SK-N-SH (cell line): ENCODE results near the gene BTBD16. TPM values are rescaled to one million over a fixed set of nuclear protein-coding genes. Genes with fewer than 3 reads are reported as not detected.

Source experiments
- CTCF ChIA-PET: fragments of 300-600, 350-600 bp; formaldehyde crosslinking; extraction: SDS; loops from one replicate; lab custom pipeline; 2021; lab: Yijun Ruan, JAX
- POLR2A ChIA-PET: fragments of 350-600 bp; sonication (Branson Sonifier 250); formaldehyde crosslinking; extraction: SDS; loops from one replicate; lab custom pipeline; 2020; ENCODE audit warnings: antibody characterized with exemption, inconsistent platforms; lab: Yijun Ruan, JAX
- DNase-seq: peaks from one replicate; pipeline ENCODE4 v3.0.0; 2012
- H2AFZ ChIP-seq: fragments of 200-600 bp; sonication (generic); 2 replicates; pipeline ENCODE4 v1.8.1; 2016; ENCODE audit warnings: antibody characterized with exemption, mild to moderate bottlenecking, low read depth
- H3F3A ChIP-seq: fragments of 200-600 bp; sonication (generic); replicated peaks from 2 replicates; pipeline ENCODE3; 2016; ENCODE audit warnings: antibody characterized with exemption, mild to moderate bottlenecking; ENCODE audit not compliant: insufficient read depth
- H3K27ac ChIP-seq, 2 experiments: fragments of 200-500 bp in 1 of 2; fragments of 200-600 bp in 1 of 2; sonication (Bioruptor generic) in 1 of 2; sonication (generic), shearing (Covaris generic) in 1 of 2; 2 replicates each; pipeline versions ENCODE4 v1.5.1 to v1.6.1; 2014 to 2016; ENCODE audit warnings: low read depth in 2 of 2, inconsistent platforms in 1 of 2, low read length in 1 of 2, mild to moderate bottlenecking in 1 of 2, mixed read lengths in 1 of 2
- H3K27me3 ChIP-seq: fragments of 200-600 bp; sonication (generic), shearing (Covaris generic); 2 replicates; pipeline ENCODE4 v1.6.1; 2016; ENCODE audit warnings: mixed run types; ENCODE audit not compliant: insufficient read depth
- H3K36me3 ChIP-seq, 2 experiments: fragments of 200-500 bp in 1 of 2; fragments of 200-600 bp in 1 of 2; sonication (Bioruptor generic) in 1 of 2; sonication (generic) in 1 of 2; replicated peaks in 1 of 2; 2 replicates each; pipeline versions ENCODE3 to v1.5.1; 2014 to 2016; ENCODE audit warnings: low read length in 1 of 2, mild to moderate bottlenecking in 1 of 2; ENCODE audit not compliant: insufficient read depth in 2 of 2, control insufficient read depth in 1 of 2
- H3K4me1 ChIP-seq, 2 experiments: fragments of 200-500 bp in 1 of 2; fragments of 200-600 bp in 1 of 2; sonication (Bioruptor generic) in 1 of 2; sonication (generic), shearing (Covaris generic) in 1 of 2; 2 replicates each; pipeline versions ENCODE4 v1.5.1 to v1.6.1; 2014 to 2016; ENCODE audit warnings: low read depth in 1 of 2, low read length in 1 of 2, mixed run types in 1 of 2; ENCODE audit not compliant: insufficient read depth in 2 of 2, control insufficient read depth in 1 of 2
- H3K4me2 ChIP-seq: fragments of 200-600 bp; sonication (generic), shearing (Covaris generic); 2 replicates; pipeline ENCODE4 v1.6.1; 2017; ENCODE audit warnings: mixed run types
- H3K4me3 ChIP-seq, 2 experiments: fragments of 200-500 bp in 1 of 2; fragments of 200-600 bp in 1 of 2; sonication (Bioruptor generic) in 1 of 2; sonication (generic), shearing (Covaris generic) in 1 of 2; 2 replicates each; pipeline versions ENCODE4 v1.5.1 to v1.8.1; 2014 to 2016; ENCODE audit warnings: low read depth in 2 of 2, inconsistent platforms in 1 of 2, low read length in 1 of 2, mild to moderate bottlenecking in 1 of 2, mixed read lengths in 1 of 2, moderate library complexity in 1 of 2
- H3K79me2 ChIP-seq: fragments of 200-600 bp; sonication (generic); 2 replicates; pipeline ENCODE4 v1.8.1; 2017; ENCODE audit warnings: mild to moderate bottlenecking; ENCODE audit not compliant: insufficient read depth
- H3K9ac ChIP-seq: fragments of 200-600 bp; sonication (generic); 2 replicates; pipeline ENCODE4 v1.6.1; 2017; ENCODE audit warnings: mixed run types
- H3K9me2 ChIP-seq: fragments of 200-600 bp; sonication (generic); 2 replicates; pipeline ENCODE4 v1.6.1; 2017; ENCODE audit warnings: mixed run types
- H3K9me3 ChIP-seq: fragments of 200-600 bp; sonication (generic); 2 replicates; pipeline ENCODE4 v1.6.1; 2017; ENCODE audit warnings: mixed run types, mild to moderate bottlenecking, moderate library complexity
- H4K20me1 ChIP-seq: fragments of 200-600 bp; sonication (generic); 2 replicates; pipeline ENCODE4 v1.6.1; 2017; ENCODE audit warnings: mild to moderate bottlenecking, mixed run types; ENCODE audit not compliant: insufficient read depth
- CHD2 ChIP-seq: fragments of 150-350 bp; IDR thresholded peaks from 2 replicates; pipeline ENCODE4 v1.6.1; 2018; ENCODE audit warnings: low read length; ENCODE audit not compliant: partially characterized antibody
- CTCF ChIP-seq: fragments of 200-600 bp; sonication (generic); IDR thresholded peaks from 2 replicates; pipeline ENCODE4 v1.6.1; 2017; ENCODE audit warnings: antibody characterized with exemption, mild to moderate bottlenecking, moderate library complexity
- FOSL2 ChIP-seq: IDR thresholded peaks from 2 replicates; pipeline ENCODE4 v1.4.0; 2012; ENCODE audit warnings: low read depth, mild to moderate bottlenecking, moderate library complexity, borderline replicate concordance
- FOXJ3 ChIP-seq: sonication (generic); formaldehyde crosslinking; IDR thresholded peaks from 2 replicates; pipeline ENCODE4 v1.5.1; 2020; ENCODE audit warnings: mild to moderate bottlenecking, missing genetic modification reagents
- FOXM1 ChIP-seq: IDR thresholded peaks from 2 replicates; pipeline ENCODE4 v1.4.0; 2012; ENCODE audit warnings: low read depth, mild to moderate bottlenecking
- GATA2 ChIP-seq: sonication (generic); formaldehyde crosslinking; IDR thresholded peaks from 2 replicates; pipeline ENCODE4 v1.5.0; 2020; ENCODE audit warnings: mild to moderate bottlenecking, missing genetic modification reagents
- JUND ChIP-seq: IDR thresholded peaks from 2 replicates; pipeline ENCODE4 v1.4.0; 2012
- MEF2A ChIP-seq: IDR thresholded peaks from 2 replicates; pipeline ENCODE4 v1.4.0; 2012; ENCODE audit warnings: low read depth, borderline replicate concordance
- MXI1 ChIP-seq: IDR thresholded peaks from 2 replicates; pipeline ENCODE4 v1.6.1; 2012; ENCODE audit warnings: mild to moderate bottlenecking, low read depth, low read length, improper control_type of control experiment
- RAD21 ChIP-seq: IDR thresholded peaks from 2 replicates; pipeline ENCODE4 v1.6.1; 2012; ENCODE audit warnings: mild to moderate bottlenecking, low read length
- REST ChIP-seq: IDR thresholded peaks from 2 replicates; pipeline ENCODE4 v1.6.1; 2012; ENCODE audit warnings: mild to moderate bottlenecking, low read depth, low read length, moderate library complexity
- RXRA ChIP-seq: IDR thresholded peaks from 2 replicates; pipeline ENCODE4 v1.4.0; 2012; ENCODE audit warnings: low read depth, mild to moderate bottlenecking, borderline replicate concordance
- TCF12 ChIP-seq: IDR thresholded peaks from 2 replicates; pipeline ENCODE4 v1.4.0; 2012
- TEAD4 ChIP-seq: IDR thresholded peaks from 2 replicates; pipeline ENCODE4 v1.4.0; 2012; ENCODE audit warnings: mild to moderate bottlenecking, borderline replicate concordance; ENCODE audit not compliant: insufficient read depth
- USF1 ChIP-seq: IDR thresholded peaks from 2 replicates; pipeline ENCODE4 v1.4.0; 2012; ENCODE audit warnings: low read depth, borderline replicate concordance
- WGBS: methylation state at CpG from one replicate; pipeline ENCODE4 v1.1.6; 2017; ENCODE audit warnings: low lambda C conversion rate; 5-methylcytosine and 5-hydroxymethylcytosine counted together
- polyA plus RNA-seq, 3 experiments: library from polyadenylated mRNA; depleted of rRNA; stranded (reverse); fragments of >200 nt; gene quantifications; 2 replicates each; pipeline ENCODE4 v1.2.3, GENCODE V29; 2012

BTBD16 gene
- polyA plus RNA-seq, 1 of the 3 experiments (the other 2 are of a cell fraction), result not detected

- H3K27me3 ChIP-seq, result no peaks in the 10 kb centered on the region
- H2AFZ ChIP-seq, result no peak overlapping the region
- no peak overlapping the region for H3K4me3 ChIP-seq
- no peaks in the 10 kb centered on the region for H3K9me2 ChIP-seq
- H3K4me1 ChIP-seq, result no peaks in the 10 kb centered on the region
- H3K9ac ChIP-seq, result no peak overlapping the region
- no peaks in the 10 kb centered on the region for H3K9me3 ChIP-seq
- WGBS, result 61% methylated on average over 5 of the region's 5 CpGs
- no peak for DNase-seq
- ChIA-PET CTCF (interaction anchor here (1.4 to 1.8 kb wide), 2 partner anchors 11 to 278 kb away, joined by 4 to 6 read pairs; no protein-coding TSS in a partner anchor), POLR2A (no interaction called here)
- no peak overlapping the region for H3K4me2 ChIP-seq
- no peaks in the 10 kb centered on the region for H3K79me2 ChIP-seq
- H3K36me3 ChIP-seq, result no peaks in the 10 kb centered on the region
- no peak for TF ChIP-seq FOXJ3 (CRISPR knock-in tag)
- TF ChIP-seq FOSL2, result no peak
- TF ChIP-seq REST, result no peak
- TF ChIP-seq USF1, result no peak
- no peak for TF ChIP-seq CTCF
- TF ChIP-seq TCF12, result no peak
- no peak for TF ChIP-seq RAD21
- no peak for TF ChIP-seq GATA2 (CRISPR knock-in tag)
- no peak for TF ChIP-seq RXRA
- no peak for TF ChIP-seq MXI1
- no peak for TF ChIP-seq TEAD4
- TF ChIP-seq MEF2A, result no peak
- no peak for TF ChIP-seq JUND
- TF ChIP-seq FOXM1, result no peak
- no peak for TF ChIP-seq CHD2
- no peaks in the 10 kb centered on the region for H3F3A ChIP-seq
- no peak overlapping the region for H3K27ac ChIP-seq
- no peaks in the 10 kb centered on the region for H4K20me1 ChIP-seq
These were observed 16.5 kb downstream of the BTBD16 start for GRCh38 chr10:122287570-122287969.
